PC-3 (cell line): ENCODE measurements around the gene ACOXL.

ENCODE experiments used
- EZH2 ChIP-seq: fragments of 300-600 bp; sonication (generic); IDR thresholded peaks from one replicate; pipeline ENCODE4 v1.6.1; 2017; ENCODE audit warnings: antibody characterized with exemption, mild to moderate bottlenecking, low read length; ENCODE audit not compliant: unreplicated experiment
- EZH2phosphoT487 ChIP-seq: fragments of 300-600 bp; sonication (generic); IDR thresholded peaks from 2 replicates; pipeline ENCODE4 v1.6.1; 2018; ENCODE audit warnings: mild to moderate bottlenecking, antibody characterized with exemption, low read length, borderline replicate concordance
- TF ChIP-seq, protein P1 (sequence below): fragments of 300-600 bp; sonication (generic); conservative IDR thresholded peaks from 2 replicates; pipeline ENCODE4 v1.5.1; 2017; ENCODE audit warnings: antibody characterized with exemption, low read depth, mild to moderate bottlenecking, low read length

DNA sequence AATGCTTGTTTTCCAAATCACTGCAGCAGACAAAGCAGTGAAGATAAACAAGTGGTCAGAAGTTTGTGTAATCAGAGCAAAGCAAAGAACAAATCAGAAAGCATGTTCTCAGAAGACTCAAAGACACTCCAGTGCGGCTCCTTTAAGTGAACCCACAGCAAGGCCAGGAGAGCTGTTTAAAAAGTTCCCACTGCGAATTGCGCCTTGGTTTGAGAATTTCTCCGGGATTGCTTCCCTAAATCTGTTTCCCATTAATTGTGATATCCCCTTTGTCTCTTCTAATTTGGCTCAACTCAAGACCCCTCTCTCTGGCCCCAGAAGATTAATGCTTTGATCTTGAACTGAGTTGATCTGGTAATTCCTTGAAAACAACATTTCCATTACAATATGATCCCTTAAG, 265.9 kb downstream of the ACOXL start:
- TF ChIP-seq, protein P1, sequence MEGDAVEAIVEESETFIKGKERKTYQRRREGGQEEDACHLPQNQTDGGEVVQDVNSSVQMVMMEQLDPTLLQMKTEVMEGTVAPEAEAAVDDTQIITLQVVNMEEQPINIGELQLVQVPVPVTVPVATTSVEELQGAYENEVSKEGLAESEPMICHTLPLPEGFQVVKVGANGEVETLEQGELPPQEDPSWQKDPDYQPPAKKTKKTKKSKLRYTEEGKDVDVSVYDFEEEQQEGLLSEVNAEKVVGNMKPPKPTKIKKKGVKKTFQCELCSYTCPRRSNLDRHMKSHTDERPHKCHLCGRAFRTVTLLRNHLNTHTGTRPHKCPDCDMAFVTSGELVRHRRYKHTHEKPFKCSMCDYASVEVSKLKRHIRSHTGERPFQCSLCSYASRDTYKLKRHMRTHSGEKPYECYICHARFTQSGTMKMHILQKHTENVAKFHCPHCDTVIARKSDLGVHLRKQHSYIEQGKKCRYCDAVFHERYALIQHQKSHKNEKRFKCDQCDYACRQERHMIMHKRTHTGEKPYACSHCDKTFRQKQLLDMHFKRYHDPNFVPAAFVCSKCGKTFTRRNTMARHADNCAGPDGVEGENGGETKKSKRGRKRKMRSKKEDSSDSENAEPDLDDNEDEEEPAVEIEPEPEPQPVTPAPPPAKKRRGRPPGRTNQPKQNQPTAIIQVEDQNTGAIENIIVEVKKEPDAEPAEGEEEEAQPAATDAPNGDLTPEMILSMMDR = no peak
- no peak for TF ChIP-seq EZH2
- TF ChIP-seq EZH2phosphoT487 = no peak
